K562 (cell line): ENCODE results near the gene SLC24A3. TPM values are rescaled to one million over a fixed set of nuclear protein-coding genes. Genes with fewer than 3 reads are reported as not detected.
A peak's percentile ranks its signal among the peaks of the same experiment; 100 is the strongest.

Experiments used
- ATAC-seq: fragments of 200-7000 bp; cut with Tn5 transposase; 3 replicates; pipeline ENCODE4 v1.9.1; 2020; ENCODE audit warnings: moderate library complexity
- BruUV-seq: library from RNA; stranded (reverse); fragments of 400-500 nt; replicated peaks from 2 replicates; lab custom pipeline; 2021; lab: Mats Ljungman, UMichigan
- CTCF ChIA-PET: fragments of 300-600 bp; formaldehyde crosslinking; extraction: SDS; loops from one replicate; lab custom pipeline; 2021; ENCODE audit warnings: low intra/inter-chr PET ratio; lab: Yijun Ruan, JAX
- POLR2A ChIA-PET: fragments of 300-600, 350-650 bp; sonication (Branson Sonifier 250); formaldehyde crosslinking; extraction: SDS; loops from one replicate; lab custom pipeline; 2021; ENCODE audit warnings: antibody characterized with exemption, inconsistent platforms; lab: Yijun Ruan, JAX
- DNase-seq, 4 experiments: peaks; one replicate each; pipeline versions ENCODE4 v3.0.0 to v3.0.0-alpha.2; 2011 to 2018; ENCODE audit warnings: low spot score in 3 of 4, mixed read lengths in 3 of 4; ENCODE audit errors: extremely low read depth in 1 of 4
- FAIRE-seq: peaks from 2 replicates; lab custom pipeline; 2011; peaks lifted over from hg19 to GRCh38; lab: Jason Lieb, UNC
- H2AFZ ChIP-seq: 2 replicates; pipeline ENCODE4 v1.6.0; 2011; ENCODE audit warnings: low read depth, low read length, control low read depth, inconsistent platforms
- H3K27ac ChIP-seq: fragments of 200-600 bp; 3 replicates; pipeline ENCODE4 v1.8.0; 2011; ENCODE audit warnings: low read depth, mild to moderate bottlenecking, control low read depth, inconsistent platforms, low read length, moderate library complexity, mixed read lengths; ENCODE audit errors: extremely low read depth
- H3K27me3 ChIP-seq, 2 experiments: fragments of 300-600 bp in 1 of 2; 2 replicates in 1 of 2; 3 replicates in 1 of 2; pipeline versions ENCODE4 v1.6.0 to v1.8.0; 2011; ENCODE audit warnings: inconsistent platforms in 2 of 2, low read length in 2 of 2, mild to moderate bottlenecking in 1 of 2, mixed read lengths in 1 of 2, moderate library complexity in 1 of 2; ENCODE audit not compliant: control insufficient read depth in 2 of 2, insufficient read depth in 2 of 2
- H3K36me3 ChIP-seq: fragments of 300-600 bp; 3 replicates; pipeline ENCODE4 v1.8.0; 2011; ENCODE audit warnings: mild to moderate bottlenecking, low read length, inconsistent platforms; ENCODE audit not compliant: control insufficient read depth, insufficient read depth
- H3K4me1 ChIP-seq, 2 experiments: fragments of 200-600 bp in 1 of 2; replicated peaks in 1 of 2; 2 replicates in 1 of 2; 3 replicates in 1 of 2; pipeline versions ENCODE4 v1.5.1 to v1.8.0; 2011; ENCODE audit warnings: inconsistent platforms in 2 of 2, low read length in 2 of 2, mild to moderate bottlenecking in 1 of 2, mixed read lengths in 1 of 2, moderate library complexity in 1 of 2; ENCODE audit not compliant: control insufficient read depth in 2 of 2, insufficient read depth in 2 of 2
- H3K4me2 ChIP-seq: 2 replicates; pipeline ENCODE4 v1.6.1; 2011; ENCODE audit warnings: low read length, control low read depth, inconsistent platforms, mixed read lengths; ENCODE audit not compliant: insufficient read depth
- H3K4me3 ChIP-seq: fragments of 200-600 bp; sonication (generic), shearing (Covaris generic); 2 replicates; pipeline ENCODE4 v1.5.1; 2016; ENCODE audit warnings: control low read depth, inconsistent platforms
- H3K79me2 ChIP-seq: fragments of 200-600 bp; 3 replicates; pipeline ENCODE4 v1.8.0; 2011; ENCODE audit warnings: low read length, inconsistent platforms; ENCODE audit not compliant: control insufficient read depth, insufficient read depth
- H3K9ac ChIP-seq, 2 experiments: 2 replicates each; pipeline versions ENCODE4 v1.6.0 to v1.6.1; 2011; ENCODE audit warnings: low read depth in 2 of 2, low read length in 2 of 2, control low read depth in 1 of 2, inconsistent platforms in 1 of 2, mild to moderate bottlenecking in 1 of 2, mixed read lengths in 1 of 2; ENCODE audit not compliant: insufficient read depth in 1 of 2
- H3K9me1 ChIP-seq: one replicate; pipeline ENCODE4 v1.6.0; 2011; ENCODE audit warnings: inconsistent platforms, mild to moderate bottlenecking, low read length, moderate library complexity; ENCODE audit not compliant: control insufficient read depth, insufficient read depth
- H3K9me3 ChIP-seq: replicated peaks from 2 replicates; pipeline ENCODE4 v1.5.1; 2011; ENCODE audit warnings: low read depth, low read length, inconsistent platforms; ENCODE audit not compliant: control insufficient read depth, insufficient read depth
- H4K20me1 ChIP-seq: replicated peaks from 2 replicates; pipeline ENCODE4 v1.6.1; 2011; ENCODE audit warnings: low read length, inconsistent platforms, mixed read lengths; ENCODE audit not compliant: control insufficient read depth, insufficient read depth
- DNMT1 ChIP-seq: fragments of 450-650 bp; IDR thresholded peaks from 2 replicates; pipeline ENCODE4 v1.6.1; 2016; ENCODE audit warnings: antibody characterized with exemption, mild to moderate bottlenecking
- JUND ChIP-seq, 2 experiments: IDR thresholded peaks; 2 replicates in 1 of 2; 3 replicates in 1 of 2; pipeline ENCODE4 v1.6.1; 2011; ENCODE audit warnings: borderline replicate concordance in 2 of 2, low read depth in 2 of 2, low read length in 2 of 2, improper control_type of control experiment in 1 of 2, missing biosample characterization in 1 of 2, missing genetic modification characterization in 1 of 2, missing genetic modification reagents in 1 of 2
- L3MBTL2 ChIP-seq: fragments of 450-650 bp; IDR thresholded peaks from 2 replicates; pipeline ENCODE4 v1.6.1; 2016; ENCODE audit warnings: mild to moderate bottlenecking, moderate library complexity
- ZEB2 ChIP-seq: fragments of 450-650 bp; IDR thresholded peaks from 2 replicates; pipeline ENCODE4 v1.6.1; 2016
- ZNF436 ChIP-seq: fragments of 250-450, 450-650 bp; sonication (Bioruptor Pico); formaldehyde crosslinking; IDR thresholded peaks from 2 replicates; pipeline ENCODE4 v1.7.0; 2020; ENCODE audit warnings: mild to moderate bottlenecking
- ZNF561 ChIP-seq: fragments of 450-650 bp; formaldehyde crosslinking; conservative IDR thresholded peaks from 2 replicates; pipeline ENCODE4 v1.4.0; 2020; ENCODE audit warnings: mild to moderate bottlenecking, moderate library complexity
- ZNF696 ChIP-seq: fragments of 250-450 bp; sonication (Bioruptor Pico); conservative IDR thresholded peaks from 2 replicates; pipeline ENCODE4 v1.4.0; 2020; ENCODE audit warnings: mild to moderate bottlenecking, moderate library complexity
- WGBS: fragments of 100-300 bp; shearing (Covaris generic); methylation state at CpG from one replicate; pipeline ENCODE4 v1.1.6; 2016; ENCODE audit warnings: low coverage, mixed read lengths; ENCODE audit not compliant: insufficient coverage; ENCODE audit errors: missing lambda C conversion rate; 5-methylcytosine and 5-hydroxymethylcytosine counted together
- in situ Hi-C: fragments of 300-500 bp; cut with MboI; formaldehyde crosslinking; loops from 4 replicates; pipeline ENCODE4 v1.15.0; 2018; ENCODE audit warnings: inconsistent platforms, mixed read lengths
- intact Hi-C: fragments of 100-400 bp; cut with micrococcal nuclease; formaldehyde crosslinking; loops from 2 replicates; pipeline ENCODE4 v1.14.2; 2022
- polyA plus RNA-seq, 8 experiments: library from polyadenylated mRNA; depleted of rRNA in 4 of 8; stranded (reverse) in 5 of 8; unstranded in 3 of 8; fragments of >200 nt; fragmentation: Nextera tagmentation in 2 of 8; fragmentation: Illumina TruSeq in 1 of 8; extraction: Ambion mirVana in 2 of 8; extraction: Trizol in 1 of 8; gene quantifications; 2 replicates each; pipeline versions ENCODE4 v1.2.1 to v1.2.3, GENCODE V29; 2011 to 2014; ENCODE audit warnings: inconsistent platforms in 1 of 8, missing spikeins in 1 of 8
- total RNA-seq, 7 experiments: library from RNA; depleted of rRNA in 6 of 7; stranded (reverse); fragments of >200 nt in 6 of 7; fragmentation: Illumina TruSeq in 2 of 7; extraction: Trizol in 2 of 7; gene quantifications; 2 replicates each; pipeline versions ENCODE4 v1.2.1 to v1.2.3, GENCODE V29; 2011 to 2021; ENCODE audit warnings: low replicate concordance in 1 of 7
- TF ChIP-seq, protein P1 (sequence below): fragments of 450-650 bp; IDR thresholded peaks from 2 replicates; pipeline ENCODE4 v1.6.1; 2016; ENCODE audit warnings: mild to moderate bottlenecking, moderate library complexity

The SLC24A3 gene
- total and polyA plus RNA-seq, 9 of the 15 experiments (the other 6 are each of a cell fraction or from before 2014, with no cell fraction given): not detected

DNA sequence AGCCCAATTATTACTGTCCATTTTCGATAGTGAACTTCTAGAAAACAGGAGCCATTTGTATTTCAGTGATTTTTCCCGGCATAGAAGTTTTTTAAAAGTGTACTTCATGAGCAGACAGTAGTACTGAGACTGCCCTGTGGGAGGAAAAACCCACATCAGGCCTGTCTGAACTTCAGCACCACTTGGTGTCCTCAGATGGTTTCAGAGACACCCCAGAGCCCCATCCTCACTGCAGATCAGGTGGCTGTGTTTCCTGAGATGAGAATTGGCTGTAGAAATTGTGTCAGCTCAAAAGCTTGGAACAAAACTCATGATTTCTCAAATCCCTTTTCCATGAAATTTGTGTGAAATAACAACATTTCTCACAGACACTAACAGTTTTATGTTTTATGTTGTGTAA, 435.6 kb downstream of the SLC24A3 start (continued):
- TF ChIP-seq ZNF561 (CRISPR knock-in tag): no peak
- TF ChIP-seq ZEB2: no peak
- TF ChIP-seq ZNF436 (CRISPR knock-in tag): no peak
- TF ChIP-seq DNMT1: no peak
- no peak for TF ChIP-seq ZNF696 (CRISPR knock-in tag)

DNA sequence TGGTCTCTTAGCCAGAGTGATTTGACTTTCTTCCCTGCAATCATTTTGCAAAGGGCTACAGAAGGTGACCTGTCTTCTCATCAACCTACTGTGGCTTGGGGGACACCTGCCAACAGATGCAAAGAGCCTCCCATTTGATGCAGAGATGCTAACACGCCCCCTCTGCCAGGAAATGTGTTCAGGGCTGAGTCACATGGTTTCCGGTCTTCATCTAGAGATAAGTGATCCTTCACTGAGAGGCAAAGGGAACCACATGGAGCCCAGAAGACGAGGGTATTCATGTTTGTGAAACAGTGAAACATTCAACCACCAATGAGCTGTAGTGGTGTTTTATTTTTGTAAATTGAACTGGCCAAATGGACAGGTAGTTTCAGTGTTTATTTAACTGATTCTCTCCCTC, 436.6 kb downstream of the SLC24A3 start:
- H3K27me3 ChIP-seq: peaks cover 0 to 4% of the 10 kb centered on the region in 2 experiments; a peak in 1 of 5 replicates
- CTCF ChIA-PET: no interaction called here
- no peaks in the 10 kb centered on the region for H3K79me2 ChIP-seq
- in situ Hi-C loops: no loop called here
- H3K9me1 ChIP-seq: no peaks in the 10 kb centered on the region
- no peak overlapping the region for H2AFZ ChIP-seq
- intact Hi-C loops: no loop called here
- H3K9me3 ChIP-seq: no peaks in the 10 kb centered on the region
- no peaks in the 10 kb centered on the region for H4K20me1 ChIP-seq
- WGBS: 0% methylated on average over 3 of the region's 3 CpGs
- BruUV-seq: no TSS peak
- no peak overlapping the region for H3K9ac ChIP-seq
- no peak overlapping the region for H3K27ac ChIP-seq
- no peak for DNase-seq
- POLR2A ChIA-PET: no interaction called here
- no peak for ATAC-seq
- no peaks in the 10 kb centered on the region for H3K4me1 ChIP-seq
- no peak overlapping the region for H3K4me3 ChIP-seq
- no peaks in the 10 kb centered on the region for H3K36me3 ChIP-seq
- no peak for FAIRE-seq
- no peak overlapping the region for H3K4me2 ChIP-seq
- TF ChIP-seq L3MBTL2 (peak; percentile 82), JUND (IDR thresholded peaks at IDR 0.05; ENCODE audit: borderline replicate concordance, low read depth, low read length) (no peak), JUND (tag; IDR thresholded peaks at IDR 0.05; ENCODE audit: borderline replicate concordance, low read depth, low read length) (no peak)
- TF ChIP-seq, protein P1, sequence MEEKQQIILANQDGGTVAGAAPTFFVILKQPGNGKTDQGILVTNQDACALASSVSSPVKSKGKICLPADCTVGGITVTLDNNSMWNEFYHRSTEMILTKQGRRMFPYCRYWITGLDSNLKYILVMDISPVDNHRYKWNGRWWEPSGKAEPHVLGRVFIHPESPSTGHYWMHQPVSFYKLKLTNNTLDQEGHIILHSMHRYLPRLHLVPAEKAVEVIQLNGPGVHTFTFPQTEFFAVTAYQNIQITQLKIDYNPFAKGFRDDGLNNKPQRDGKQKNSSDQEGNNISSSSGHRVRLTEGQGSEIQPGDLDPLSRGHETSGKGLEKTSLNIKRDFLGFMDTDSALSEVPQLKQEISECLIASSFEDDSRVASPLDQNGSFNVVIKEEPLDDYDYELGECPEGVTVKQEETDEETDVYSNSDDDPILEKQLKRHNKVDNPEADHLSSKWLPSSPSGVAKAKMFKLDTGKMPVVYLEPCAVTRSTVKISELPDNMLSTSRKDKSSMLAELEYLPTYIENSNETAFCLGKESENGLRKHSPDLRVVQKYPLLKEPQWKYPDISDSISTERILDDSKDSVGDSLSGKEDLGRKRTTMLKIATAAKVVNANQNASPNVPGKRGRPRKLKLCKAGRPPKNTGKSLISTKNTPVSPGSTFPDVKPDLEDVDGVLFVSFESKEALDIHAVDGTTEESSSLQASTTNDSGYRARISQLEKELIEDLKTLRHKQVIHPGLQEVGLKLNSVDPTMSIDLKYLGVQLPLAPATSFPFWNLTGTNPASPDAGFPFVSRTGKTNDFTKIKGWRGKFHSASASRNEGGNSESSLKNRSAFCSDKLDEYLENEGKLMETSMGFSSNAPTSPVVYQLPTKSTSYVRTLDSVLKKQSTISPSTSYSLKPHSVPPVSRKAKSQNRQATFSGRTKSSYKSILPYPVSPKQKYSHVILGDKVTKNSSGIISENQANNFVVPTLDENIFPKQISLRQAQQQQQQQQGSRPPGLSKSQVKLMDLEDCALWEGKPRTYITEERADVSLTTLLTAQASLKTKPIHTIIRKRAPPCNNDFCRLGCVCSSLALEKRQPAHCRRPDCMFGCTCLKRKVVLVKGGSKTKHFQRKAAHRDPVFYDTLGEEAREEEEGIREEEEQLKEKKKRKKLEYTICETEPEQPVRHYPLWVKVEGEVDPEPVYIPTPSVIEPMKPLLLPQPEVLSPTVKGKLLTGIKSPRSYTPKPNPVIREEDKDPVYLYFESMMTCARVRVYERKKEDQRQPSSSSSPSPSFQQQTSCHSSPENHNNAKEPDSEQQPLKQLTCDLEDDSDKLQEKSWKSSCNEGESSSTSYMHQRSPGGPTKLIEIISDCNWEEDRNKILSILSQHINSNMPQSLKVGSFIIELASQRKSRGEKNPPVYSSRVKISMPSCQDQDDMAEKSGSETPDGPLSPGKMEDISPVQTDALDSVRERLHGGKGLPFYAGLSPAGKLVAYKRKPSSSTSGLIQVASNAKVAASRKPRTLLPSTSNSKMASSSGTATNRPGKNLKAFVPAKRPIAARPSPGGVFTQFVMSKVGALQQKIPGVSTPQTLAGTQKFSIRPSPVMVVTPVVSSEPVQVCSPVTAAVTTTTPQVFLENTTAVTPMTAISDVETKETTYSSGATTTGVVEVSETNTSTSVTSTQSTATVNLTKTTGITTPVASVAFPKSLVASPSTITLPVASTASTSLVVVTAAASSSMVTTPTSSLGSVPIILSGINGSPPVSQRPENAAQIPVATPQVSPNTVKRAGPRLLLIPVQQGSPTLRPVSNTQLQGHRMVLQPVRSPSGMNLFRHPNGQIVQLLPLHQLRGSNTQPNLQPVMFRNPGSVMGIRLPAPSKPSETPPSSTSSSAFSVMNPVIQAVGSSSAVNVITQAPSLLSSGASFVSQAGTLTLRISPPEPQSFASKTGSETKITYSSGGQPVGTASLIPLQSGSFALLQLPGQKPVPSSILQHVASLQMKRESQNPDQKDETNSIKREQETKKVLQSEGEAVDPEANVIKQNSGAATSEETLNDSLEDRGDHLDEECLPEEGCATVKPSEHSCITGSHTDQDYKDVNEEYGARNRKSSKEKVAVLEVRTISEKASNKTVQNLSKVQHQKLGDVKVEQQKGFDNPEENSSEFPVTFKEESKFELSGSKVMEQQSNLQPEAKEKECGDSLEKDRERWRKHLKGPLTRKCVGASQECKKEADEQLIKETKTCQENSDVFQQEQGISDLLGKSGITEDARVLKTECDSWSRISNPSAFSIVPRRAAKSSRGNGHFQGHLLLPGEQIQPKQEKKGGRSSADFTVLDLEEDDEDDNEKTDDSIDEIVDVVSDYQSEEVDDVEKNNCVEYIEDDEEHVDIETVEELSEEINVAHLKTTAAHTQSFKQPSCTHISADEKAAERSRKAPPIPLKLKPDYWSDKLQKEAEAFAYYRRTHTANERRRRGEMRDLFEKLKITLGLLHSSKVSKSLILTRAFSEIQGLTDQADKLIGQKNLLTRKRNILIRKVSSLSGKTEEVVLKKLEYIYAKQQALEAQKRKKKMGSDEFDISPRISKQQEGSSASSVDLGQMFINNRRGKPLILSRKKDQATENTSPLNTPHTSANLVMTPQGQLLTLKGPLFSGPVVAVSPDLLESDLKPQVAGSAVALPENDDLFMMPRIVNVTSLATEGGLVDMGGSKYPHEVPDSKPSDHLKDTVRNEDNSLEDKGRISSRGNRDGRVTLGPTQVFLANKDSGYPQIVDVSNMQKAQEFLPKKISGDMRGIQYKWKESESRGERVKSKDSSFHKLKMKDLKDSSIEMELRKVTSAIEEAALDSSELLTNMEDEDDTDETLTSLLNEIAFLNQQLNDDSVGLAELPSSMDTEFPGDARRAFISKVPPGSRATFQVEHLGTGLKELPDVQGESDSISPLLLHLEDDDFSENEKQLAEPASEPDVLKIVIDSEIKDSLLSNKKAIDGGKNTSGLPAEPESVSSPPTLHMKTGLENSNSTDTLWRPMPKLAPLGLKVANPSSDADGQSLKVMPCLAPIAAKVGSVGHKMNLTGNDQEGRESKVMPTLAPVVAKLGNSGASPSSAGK: peak; percentile 29; the same call in 1 of the 2 replicates
